Upper lobe of left lung (tissue), 4 donors: Measurements from ENCODE around the gene CIB4.

Experiments used
- POLR2A ChIP-seq, 4 donors: fragments of 450-650 bp; IDR thresholded peaks; one replicate each; pipeline ENCODE4 v1.5.1; 2016 to 2017; ENCODE audit warnings: antibody characterized with exemption in 4 of 4, mild to moderate bottlenecking in 2 of 4
- POLR2AphosphoS5 ChIP-seq, 2 donors: sonication (generic); formaldehyde crosslinking; IDR thresholded peaks; one replicate each; pipeline ENCODE4 v1.5.1; 2017; ENCODE audit warnings: antibody characterized with exemption in 2 of 2
- TF ChIP-seq, protein P1 (sequence below), 6 experiments: fragments of 450-650 bp in 4 of 6; fragments of 200-600 bp in 2 of 6; sonication (generic) in 2 of 6; IDR thresholded peaks; one replicate each; pipeline ENCODE4 v1.5.1; 2016 to 2019; ENCODE audit warnings: antibody characterized with exemption in 6 of 6

DNA sequence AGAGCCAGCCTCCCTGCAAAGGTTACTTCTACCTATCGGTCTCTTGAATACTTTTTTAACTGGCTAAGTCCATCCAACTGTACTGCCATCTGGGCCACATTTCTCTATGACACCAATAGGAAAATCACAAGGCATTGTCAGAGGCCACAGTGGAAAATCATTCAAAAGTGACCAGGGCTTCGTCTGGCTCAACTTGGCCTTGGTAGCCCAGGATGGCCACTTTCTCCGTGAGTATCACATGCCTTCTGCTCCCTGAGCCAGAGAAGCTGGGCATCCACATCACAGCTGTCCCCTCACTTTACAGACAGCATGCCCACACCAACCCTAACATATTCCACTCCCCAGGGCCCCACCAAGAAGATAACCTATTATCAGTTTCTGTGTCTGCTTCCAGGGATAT lies 5.8 kb downstream of the CIB4 start:
- TF ChIP-seq, protein P1, sequence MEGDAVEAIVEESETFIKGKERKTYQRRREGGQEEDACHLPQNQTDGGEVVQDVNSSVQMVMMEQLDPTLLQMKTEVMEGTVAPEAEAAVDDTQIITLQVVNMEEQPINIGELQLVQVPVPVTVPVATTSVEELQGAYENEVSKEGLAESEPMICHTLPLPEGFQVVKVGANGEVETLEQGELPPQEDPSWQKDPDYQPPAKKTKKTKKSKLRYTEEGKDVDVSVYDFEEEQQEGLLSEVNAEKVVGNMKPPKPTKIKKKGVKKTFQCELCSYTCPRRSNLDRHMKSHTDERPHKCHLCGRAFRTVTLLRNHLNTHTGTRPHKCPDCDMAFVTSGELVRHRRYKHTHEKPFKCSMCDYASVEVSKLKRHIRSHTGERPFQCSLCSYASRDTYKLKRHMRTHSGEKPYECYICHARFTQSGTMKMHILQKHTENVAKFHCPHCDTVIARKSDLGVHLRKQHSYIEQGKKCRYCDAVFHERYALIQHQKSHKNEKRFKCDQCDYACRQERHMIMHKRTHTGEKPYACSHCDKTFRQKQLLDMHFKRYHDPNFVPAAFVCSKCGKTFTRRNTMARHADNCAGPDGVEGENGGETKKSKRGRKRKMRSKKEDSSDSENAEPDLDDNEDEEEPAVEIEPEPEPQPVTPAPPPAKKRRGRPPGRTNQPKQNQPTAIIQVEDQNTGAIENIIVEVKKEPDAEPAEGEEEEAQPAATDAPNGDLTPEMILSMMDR (IDR thresholded peaks at IDR 0.05), result no peak
- TF ChIP-seq POLR2A (IDR thresholded peaks at IDR 0.05), result no peak
- TF ChIP-seq POLR2AphosphoS5 (IDR thresholded peaks at IDR 0.05), result no peak
